Osteocyte (in vitro differentiated cells): ENCODE results near the gene HOXD4. TPM values are rescaled to one million over a fixed set of nuclear protein-coding genes. Genes with fewer than 3 reads are reported as not detected.

Experiments used
- DNase-seq: peaks from one replicate; pipeline ENCODE4 v3.0.0; 2021; ENCODE audit warnings: mixed read lengths; ENCODE audit not compliant: unreplicated experiment; ENCODE audit errors: extremely low spot score
- H3K27ac Mint-ChIP-seq: one replicate; pipeline ENCODE4 v1.8.0; 2021; ENCODE audit warnings: mild to moderate bottlenecking, mixed read lengths; ENCODE audit not compliant: unreplicated experiment
- H3K27me3 Mint-ChIP-seq: one replicate; pipeline ENCODE4 v1.8.0; 2021; ENCODE audit warnings: mixed read lengths; ENCODE audit not compliant: unreplicated experiment
- H3K36me3 Mint-ChIP-seq: one replicate; pipeline ENCODE4 v1.8.0; 2021; ENCODE audit warnings: mixed read lengths; ENCODE audit not compliant: unreplicated experiment
- H3K4me1 Mint-ChIP-seq: one replicate; pipeline ENCODE4 v1.8.0; 2021; ENCODE audit warnings: mixed read lengths; ENCODE audit not compliant: unreplicated experiment
- H3K4me3 Mint-ChIP-seq: one replicate; pipeline ENCODE4 v1.8.0; 2021; ENCODE audit warnings: mild to moderate bottlenecking, moderate library complexity, mixed read lengths; ENCODE audit not compliant: unreplicated experiment
- H3K9me3 Mint-ChIP-seq: one replicate; pipeline ENCODE4 v1.8.0; 2021; ENCODE audit warnings: mixed read lengths; ENCODE audit not compliant: unreplicated experiment
- CTCF ChIP-seq: fragments of 200-600 bp; sonication (generic); IDR thresholded peaks from 2 replicates; pipeline ENCODE4 v1.5.0; 2021; ENCODE audit warnings: antibody characterized with exemption, mild to moderate bottlenecking, moderate library complexity
- total RNA-seq: library from RNA; stranded (reverse); gene quantifications from 2 replicates; pipeline ENCODE4 v1.2.1, GENCODE V29; 2021

HOXD4 gene
- total RNA-seq, 1 donor from 2014 or later, result not detected

- DNase-seq, result no peak
- Mint-ChIP-seq H3K36me3 (no peaks in the 10 kb centered on the region), H3K27ac (no peak overlapping the region), H3K9me3 (no peaks in the 10 kb centered on the region), H3K4me1 (peaks cover 16% of the 10 kb centered on the region), H3K4me3 (peak overlapping the region; percentile 71), H3K27me3 (peaks cover 68% of the 10 kb centered on the region)
- no peak for TF ChIP-seq CTCF
Observed at GRCh38 chr2:176187200-176187898, 36.0 kb downstream of the HOXD4 start.

GRCh38 chr2:176187899-176188773 is 36.8 kb downstream of the HOXD4 start, which contains the start of gene HOXD1:
Gene HOXD1, plus strand, starts transcription at chr2:176188668. Its CDS starts 134 bp downstream, at chr2:176188802.
- H3K4me3 Mint-ChIP-seq, result peak within 1 kb of the TSS; percentile 71
- no peaks in the 10 kb centered on the region for H3K9me3 Mint-ChIP-seq
- H3K27ac Mint-ChIP-seq, result no peak within 1 kb of the TSS
- H3K36me3 Mint-ChIP-seq, result no peaks in the 10 kb centered on the region
- peaks cover 16% of the 10 kb centered on the region for H3K4me1 Mint-ChIP-seq
- TF ChIP-seq CTCF, result no peak
- peaks cover 68% of the 10 kb centered on the region for H3K27me3 Mint-ChIP-seq
- no peak for DNase-seq

GRCh38 chr2:176188774-176189680 is 37.7 kb downstream of the HOXD4 start:
- TF ChIP-seq CTCF, result no peak
- Mint-ChIP-seq H3K4me3 (peak overlapping the region; percentile 18), H3K36me3 (no peaks in the 10 kb centered on the region), H3K27ac (no peak overlapping the region), H3K4me1 (peaks cover 16% of the 10 kb centered on the region), H3K9me3 (no peaks in the 10 kb centered on the region), H3K27me3 (peaks cover 67% of the 10 kb centered on the region)
- DNase-seq, result no peak

- Mint-ChIP-seq H3K36me3 (no peaks in the 10 kb centered on the region), H3K27ac (no peak overlapping the region), H3K9me3 (no peaks in the 10 kb centered on the region), H3K27me3 (peaks cover 68% of the 10 kb centered on the region), H3K4me1 (peaks cover 16% of the 10 kb centered on the region), H3K4me3 (peak overlapping the region; percentile 17)
- TF ChIP-seq CTCF, result no peak
- DNase-seq, result no peak
Observed at GRCh38 chr2:176189681-176190641, 38.6 kb downstream of the HOXD4 start.
